ENCODE results near the gene CATSPERD. TPM values are rescaled to one million over a fixed set of nuclear protein-coding genes. Genes with fewer than 3 reads are reported as not detected.

CATSPERD gene
- polyA plus RNA-seq, 1 donor (not counting 4 experiments of a cell fraction or from before 2014, with no cell fraction given), result not detected

- no peaks in the 10 kb centered on the region for H3K79me2 ChIP-seq (ENCODE audit: control insufficient read depth, insufficient read depth, low read length)
- H3K4me3 ChIP-seq (ENCODE audit: control insufficient read depth in 2 of 3, extremely low read depth in 1 of 3, insufficient read depth in 2 of 3, low read depth in 1 of 3, low read length in 3 of 3), result no peak overlapping the region
- DNase-seq (ENCODE audit: low read depth, low spot score) (no peak), FAIRE-seq (no peak)
- H3K36me3 ChIP-seq (ENCODE audit: control insufficient read depth in 2 of 2, extremely low read depth in 1 of 2, insufficient read depth in 2 of 2, low read length in 2 of 2), result no peaks in the 10 kb centered on the region
- no peaks in the 10 kb centered on the region for H3K9me3 ChIP-seq (ENCODE audit: control insufficient read depth, low read depth, low read length)
- no peak overlapping the region for H3K27ac ChIP-seq (ENCODE audit: control insufficient read depth, insufficient read depth, low read length)
- dilution Hi-C loops (cut with MboI; ENCODE audit: extremely low pct_ligation_motif_present, low sequenced_read_pairs), result no loop called here
- H2AFZ ChIP-seq (ENCODE audit: control insufficient read depth, low read length), result no peak overlapping the region
- H3K4me2 ChIP-seq (ENCODE audit: control insufficient read depth, extremely low read depth, insufficient read depth, low read depth, low read length), result no peak overlapping the region
- TF ChIP-seq EZH2 (IDR thresholded peaks at IDR 0.05; ENCODE audit: low read length), result no peak
- no peaks in the 10 kb centered on the region for H3K27me3 ChIP-seq (ENCODE audit: control insufficient read depth, extremely low read depth, insufficient read depth, low read length)
- H3K9ac ChIP-seq (ENCODE audit: control insufficient read depth, extremely low read depth, insufficient read depth, low read length), result no peak overlapping the region
- H4K20me1 ChIP-seq (ENCODE audit: control insufficient read depth, extremely low read depth, insufficient read depth, low read length), result no peaks in the 10 kb centered on the region
- no peaks in the 10 kb centered on the region for H3K9me1 ChIP-seq (ENCODE audit: control insufficient read depth, extremely low read depth, insufficient read depth, low read length)
- no peaks in the 10 kb centered on the region for H3K4me1 ChIP-seq (ENCODE audit: control insufficient read depth, extremely low read depth, insufficient read depth, low read length)
Measured at GRCh38 chr19:5765220-5765619, 44.8 kb downstream of the CATSPERD start.

- no peak for TF ChIP-seq EZH2 (IDR thresholded peaks at IDR 0.05; ENCODE audit: low read length)
- no peak overlapping the region for H3K4me3 ChIP-seq (ENCODE audit: control insufficient read depth in 2 of 3, extremely low read depth in 1 of 3, insufficient read depth in 2 of 3, low read depth in 1 of 3, low read length in 3 of 3)
- no peaks in the 10 kb centered on the region for H3K36me3 ChIP-seq (ENCODE audit: control insufficient read depth in 2 of 2, extremely low read depth in 1 of 2, insufficient read depth in 2 of 2, low read length in 2 of 2)
- H3K9me1 ChIP-seq (ENCODE audit: control insufficient read depth, extremely low read depth, insufficient read depth, low read length), result no peaks in the 10 kb centered on the region
- H2AFZ ChIP-seq (ENCODE audit: control insufficient read depth, low read length), result no peak overlapping the region
- dilution Hi-C loops (cut with MboI; ENCODE audit: extremely low pct_ligation_motif_present, low sequenced_read_pairs), result no loop called here
- H3K27me3 ChIP-seq (ENCODE audit: control insufficient read depth, extremely low read depth, insufficient read depth, low read length), result no peaks in the 10 kb centered on the region
- H3K4me2 ChIP-seq (ENCODE audit: control insufficient read depth, extremely low read depth, insufficient read depth, low read depth, low read length), result no peak overlapping the region
- H3K79me2 ChIP-seq (ENCODE audit: control insufficient read depth, insufficient read depth, low read length), result no peaks in the 10 kb centered on the region
- H3K9me3 ChIP-seq (ENCODE audit: control insufficient read depth, low read depth, low read length), result no peaks in the 10 kb centered on the region
- H3K27ac ChIP-seq (ENCODE audit: control insufficient read depth, insufficient read depth, low read length), result no peak overlapping the region
- no peak for DNase-seq (ENCODE audit: low read depth, low spot score)
- no peak overlapping the region for H3K9ac ChIP-seq (ENCODE audit: control insufficient read depth, extremely low read depth, insufficient read depth, low read length)
- no peak for FAIRE-seq
- no peaks in the 10 kb centered on the region for H4K20me1 ChIP-seq (ENCODE audit: control insufficient read depth, extremely low read depth, insufficient read depth, low read length)
- H3K4me1 ChIP-seq (ENCODE audit: control insufficient read depth, extremely low read depth, insufficient read depth, low read length), result no peaks in the 10 kb centered on the region
Measured at GRCh38 chr19:5767949-5768348, 47.5 kb downstream of the CATSPERD start.

DNA sequence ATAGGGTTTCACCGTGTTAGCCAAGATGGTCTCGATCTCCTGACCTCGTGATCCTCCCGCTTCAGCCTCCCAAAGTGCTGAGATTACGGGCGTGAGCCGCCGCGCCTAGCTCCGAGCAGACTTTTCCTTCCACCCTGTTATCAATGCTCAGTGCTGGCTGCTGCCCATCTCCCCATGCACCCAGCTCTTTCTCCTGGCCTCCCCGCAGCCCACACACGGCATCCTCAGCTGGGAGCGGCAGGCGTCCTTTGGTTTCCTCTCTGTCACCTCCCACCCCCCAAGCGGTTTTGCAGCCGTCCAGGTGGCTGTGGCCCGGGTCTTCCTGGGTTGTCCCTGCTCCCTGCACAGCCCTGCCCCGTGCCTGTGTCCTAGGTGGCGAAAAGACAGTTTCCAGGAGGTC, 52.0 kb downstream of the CATSPERD start:
- FAIRE-seq, result no peak
- no peak overlapping the region for H3K27ac ChIP-seq (ENCODE audit: control insufficient read depth, insufficient read depth, low read length)
- H3K36me3 ChIP-seq (ENCODE audit: control insufficient read depth in 2 of 2, extremely low read depth in 1 of 2, insufficient read depth in 2 of 2, low read length in 2 of 2), result no peaks in the 10 kb centered on the region
- no peak overlapping the region for H2AFZ ChIP-seq (ENCODE audit: control insufficient read depth, low read length)
- H3K79me2 ChIP-seq (ENCODE audit: control insufficient read depth, insufficient read depth, low read length), result no peaks in the 10 kb centered on the region
- no peak for DNase-seq (ENCODE audit: low read depth, low spot score)
- H3K27me3 ChIP-seq (ENCODE audit: control insufficient read depth, extremely low read depth, insufficient read depth, low read length), result no peaks in the 10 kb centered on the region
- dilution Hi-C loops (cut with MboI; ENCODE audit: extremely low pct_ligation_motif_present, low sequenced_read_pairs), result no loop called here
- no peak for TF ChIP-seq EZH2 (IDR thresholded peaks at IDR 0.05; ENCODE audit: low read length)
- TF ChIP-seq CTCF (optimal IDR thresholded peaks at IDR 0.05 in 1 of 3, IDR thresholded peaks at IDR 0.05 in 1 of 3, conservative IDR thresholded peaks at IDR 0.05 in 1 of 3; ENCODE audit: extremely low read depth in 1 of 3, insufficient read depth in 2 of 3, low read length in 3 of 3), result no peak
- no peaks in the 10 kb centered on the region for H4K20me1 ChIP-seq (ENCODE audit: control insufficient read depth, extremely low read depth, insufficient read depth, low read length)
- no peaks in the 10 kb centered on the region for H3K9me3 ChIP-seq (ENCODE audit: control insufficient read depth, low read depth, low read length)
- no peaks in the 10 kb centered on the region for H3K4me1 ChIP-seq (ENCODE audit: control insufficient read depth, extremely low read depth, insufficient read depth, low read length)
- no peaks in the 10 kb centered on the region for H3K9me1 ChIP-seq (ENCODE audit: control insufficient read depth, extremely low read depth, insufficient read depth, low read length)
- H3K4me3 ChIP-seq (ENCODE audit: control insufficient read depth in 2 of 3, extremely low read depth in 1 of 3, insufficient read depth in 2 of 3, low read depth in 1 of 3, low read length in 3 of 3), result no peak overlapping the region
- H3K9ac ChIP-seq (ENCODE audit: control insufficient read depth, extremely low read depth, insufficient read depth, low read length), result no peak overlapping the region
- no peak overlapping the region for H3K4me2 ChIP-seq (ENCODE audit: control insufficient read depth, extremely low read depth, insufficient read depth, low read depth, low read length)
